CD4-positive, alpha-beta T cell treated with Interleukin-17A for 4 hours (primary cell): ENCODE data around the gene CIDEB.
"Not testable (repeated sequence)": the region's sequence is repeated elsewhere in the genome, so short reads cannot be mapped to it uniquely, and the experiment has no call there.

ENCODE experiments used
- DNase-seq: peaks from one replicate; pipeline ENCODE4 v3.0.0-alpha.2; 2020; ENCODE audit warnings: mixed read lengths

The CIDEB gene

GRCh38 chr14:24307575-24308341, at the start of gene CIDEB:
CIDEB (minus strand) TSS chr14:24307977; CDS start chr14:24307858, 119 bp downstream.
- peak; percentile 69 for DNase-seq

- DNase-seq = no peak
These were observed 48.4 kb upstream of the CIDEB start for GRCh38 chr14:24356208-24356607.

DNA sequence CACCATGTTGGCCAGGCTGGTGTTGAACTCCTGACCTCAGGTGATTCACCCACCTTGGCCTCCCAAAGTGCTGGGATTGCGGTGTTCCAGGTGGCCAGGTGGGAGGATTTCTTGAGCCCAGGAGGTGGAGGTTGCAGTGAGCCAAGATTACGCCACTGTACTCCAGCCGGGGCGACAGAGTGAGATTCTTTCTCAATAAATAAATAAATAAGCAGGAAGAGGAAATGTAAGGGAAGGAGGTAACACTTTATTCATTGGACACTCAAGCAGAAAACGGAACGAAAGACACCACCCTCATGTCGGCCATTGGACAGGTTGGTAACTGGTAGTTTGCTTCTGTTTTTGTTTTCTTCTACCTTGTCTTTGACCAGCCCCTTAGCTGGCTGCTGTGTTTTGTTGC, 47.2 kb upstream of the CIDEB start:
- DNase-seq = no peak

GRCh38 chr14:24354482-24354825, 46.7 kb upstream of the CIDEB start:
- DNase-seq = not testable (repeated sequence)

- DNase-seq = no peak
These were observed 46.0 kb upstream of the CIDEB start for GRCh38 chr14:24353559-24354481.

DNA sequence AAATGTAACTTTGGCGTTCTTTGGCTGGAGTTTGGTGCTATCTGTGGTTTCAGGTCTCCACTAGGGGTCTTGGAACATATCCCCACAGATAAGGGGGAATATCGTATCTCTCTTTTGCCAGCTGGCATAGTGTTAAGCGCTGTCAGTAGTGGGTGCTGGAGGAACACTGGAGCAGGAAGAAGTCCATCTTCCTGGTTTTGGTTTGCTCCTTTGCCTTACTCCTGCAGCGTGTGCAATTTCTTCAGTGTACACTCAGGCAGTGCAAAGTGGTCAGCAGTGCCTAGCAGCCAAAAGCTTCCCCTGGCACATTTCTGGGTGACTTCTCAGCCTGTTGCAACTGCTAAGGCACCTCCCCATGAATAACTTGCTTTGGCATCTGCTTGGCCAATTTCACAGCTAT, 43.7 kb upstream of the CIDEB start:
- no peak for DNase-seq

DNA sequence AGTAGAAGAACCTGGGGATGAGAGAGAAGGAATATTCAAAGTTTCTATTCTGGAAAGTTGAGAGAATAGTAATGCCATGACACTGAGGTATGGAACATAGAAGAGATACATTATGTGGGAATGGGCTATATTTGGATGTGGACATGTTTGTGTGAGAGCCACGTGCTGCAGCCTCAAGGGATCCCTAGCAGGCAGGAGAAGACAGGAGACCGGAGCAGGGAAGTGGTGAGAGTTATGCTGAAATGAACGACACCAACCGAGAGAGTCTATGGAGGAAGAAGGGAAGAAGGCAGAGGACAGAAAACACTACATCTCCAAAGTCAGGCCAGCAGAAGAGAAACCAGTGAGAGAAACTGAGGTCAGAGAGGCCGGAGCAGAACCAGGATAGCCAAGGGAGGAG, 42.0 kb upstream of the CIDEB start:
- DNase-seq = no peak

GRCh38 chr14:24348186-24348585, 40.4 kb upstream of the CIDEB start:
- no peak for DNase-seq

GRCh38 chr14:24347134-24347533, 39.4 kb upstream of the CIDEB start:
- no peak for DNase-seq

- no peak for DNase-seq
These were observed 36.3 kb upstream of the CIDEB start for GRCh38 chr14:24343795-24344660.

- DNase-seq = no peak
These were observed 35.1 kb upstream of the CIDEB start for GRCh38 chr14:24342889-24343288.

GRCh38 chr14:24340606-24341005, 32.8 kb upstream of the CIDEB start:
- no peak for DNase-seq

DNA sequence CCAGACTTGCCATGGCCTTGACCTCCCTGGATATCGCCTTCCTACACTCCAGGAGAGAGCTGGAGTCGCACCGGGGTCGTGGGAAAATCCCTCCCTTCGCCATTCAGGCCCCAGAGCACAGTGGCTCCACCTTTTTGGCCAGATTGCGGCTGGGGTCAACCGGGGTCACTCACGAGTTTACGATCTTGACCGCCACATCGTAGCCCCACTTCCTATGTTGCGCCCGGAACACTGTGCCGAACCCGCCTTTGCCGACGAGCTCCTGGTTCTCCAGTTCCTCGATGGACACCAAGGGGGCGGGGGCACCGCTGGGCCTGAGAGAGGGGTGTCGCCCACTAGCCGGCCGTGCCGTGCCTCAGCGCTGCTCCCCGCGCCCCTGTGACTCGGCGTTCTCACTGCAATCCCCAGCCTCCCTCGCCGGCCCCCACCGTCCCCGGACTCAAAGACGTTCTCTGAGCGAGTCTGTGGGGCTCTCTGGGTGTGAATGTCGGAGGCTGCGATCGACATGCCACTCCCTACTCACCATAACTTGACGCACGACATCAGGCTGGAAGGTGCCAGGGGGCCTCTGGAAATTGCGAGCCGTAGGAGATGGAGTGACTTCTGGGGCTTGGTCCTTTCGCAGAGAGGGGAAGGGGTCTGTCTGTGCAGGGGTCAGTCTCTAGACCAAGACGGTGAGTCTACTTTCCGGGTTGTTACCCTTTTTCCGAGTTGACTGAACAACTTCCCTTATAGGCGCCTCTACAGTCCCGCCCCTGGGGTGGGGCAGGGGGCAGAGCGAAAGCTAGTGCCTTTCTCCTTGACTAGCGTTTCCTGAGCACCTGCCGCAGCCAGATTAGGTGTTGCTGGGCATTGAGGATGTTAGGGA, 31.7 kb upstream of the CIDEB start, which contains the start of gene RIPK3:
Gene RIPK3, minus strand, starts transcription at position 708 of the 868 bp plus-strand sequence. Its CDS starts 165 bp downstream, at position 543.
- peak; percentile 85 for DNase-seq

DNA sequence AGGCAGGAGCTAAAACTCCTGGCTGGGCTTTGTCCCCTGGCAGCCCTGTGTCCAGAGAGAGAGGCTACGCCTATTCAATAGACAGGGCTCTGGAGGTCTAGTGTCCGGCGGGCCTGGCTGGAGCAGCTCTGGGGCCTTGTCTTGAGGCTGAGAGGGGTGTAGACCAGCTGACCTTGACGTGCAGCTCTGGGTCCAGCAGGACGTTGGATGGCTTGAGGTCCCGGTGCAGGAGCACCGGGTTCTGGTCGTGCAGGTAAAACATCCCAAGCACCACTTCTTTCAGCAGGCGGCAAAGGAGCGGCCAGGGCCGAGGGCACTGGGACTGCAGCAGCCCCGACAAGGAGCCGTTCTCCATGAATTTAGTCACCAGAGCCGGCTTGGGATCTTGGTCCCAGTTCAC, 31.1 kb upstream of the CIDEB start:
- no peak for DNase-seq

GRCh38 chr14:24337824-24338175, 30.0 kb upstream of the CIDEB start:
- DNase-seq = no peak

DNA sequence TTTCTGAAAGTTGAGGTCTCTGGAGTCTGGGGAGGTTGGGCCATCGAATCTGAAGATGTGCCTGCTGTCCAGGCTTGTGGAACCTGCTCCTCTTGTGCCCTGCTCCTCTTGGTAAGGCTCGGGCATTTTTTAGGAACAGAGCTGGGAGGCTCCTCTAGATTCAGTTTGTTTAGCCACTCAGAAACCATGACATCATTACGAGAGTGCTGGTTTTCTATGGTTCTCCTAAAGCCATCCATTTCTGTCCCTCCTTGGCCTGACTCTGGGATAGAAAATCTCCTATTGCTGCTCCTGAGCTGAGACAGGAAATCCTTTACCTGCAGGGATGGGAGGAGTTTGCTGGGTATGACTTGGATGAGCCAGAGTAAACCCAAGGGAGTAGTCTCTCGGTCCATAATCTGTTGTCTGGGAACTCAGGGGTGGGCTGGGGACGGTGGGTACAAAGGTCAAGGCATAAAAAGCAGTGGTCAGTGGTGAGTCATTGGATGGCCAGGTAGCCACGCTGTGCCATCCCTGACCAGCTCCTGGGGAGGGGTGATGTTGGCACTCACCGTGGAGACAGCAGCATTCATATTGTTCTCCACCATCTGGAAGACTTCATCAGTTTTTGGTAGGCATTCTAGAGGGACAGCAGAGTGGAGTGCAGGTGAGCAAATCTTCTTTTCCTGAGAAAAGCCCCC, 29.5 kb upstream of the CIDEB start:
- DNase-seq = no peak

DNA sequence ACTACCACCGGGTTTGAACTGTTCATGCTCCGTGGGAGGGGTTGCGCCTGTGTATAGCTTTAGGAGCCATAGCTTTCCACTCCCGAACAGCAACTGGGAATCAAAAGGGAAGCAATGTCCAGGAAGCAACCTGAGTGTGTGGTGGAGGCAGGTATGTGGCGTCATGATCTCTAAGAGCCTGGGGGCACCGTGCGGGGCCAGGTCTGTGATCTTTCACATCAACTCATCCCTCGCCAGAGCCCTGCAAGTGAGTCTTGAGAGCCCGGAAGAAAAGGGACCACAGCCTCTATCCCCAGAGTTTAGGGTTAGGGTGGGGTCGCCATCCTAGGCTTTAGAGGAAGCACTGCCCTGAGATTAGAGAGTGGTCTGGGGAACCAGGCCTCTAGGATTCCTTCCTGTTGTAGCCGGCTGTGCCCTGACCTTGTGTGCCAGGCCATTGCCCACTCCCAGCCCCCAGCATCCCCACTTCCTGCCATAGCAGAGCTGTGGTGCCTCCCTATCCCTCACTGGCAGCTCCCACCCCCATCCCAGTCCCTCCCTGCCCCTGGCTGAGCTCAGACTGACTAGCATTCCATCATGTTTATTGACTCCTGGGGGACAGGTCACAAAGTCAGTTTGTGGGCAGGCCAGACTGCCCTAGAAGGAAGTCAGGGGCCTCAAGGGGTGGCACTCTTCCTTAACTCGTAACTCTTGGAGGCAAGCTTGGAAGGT, 27.8 kb upstream of the CIDEB start:
- DNase-seq = no peak

- DNase-seq = peak; percentile 38
These were observed 26.9 kb upstream of the CIDEB start, which contains the start of gene ADCY4 for GRCh38 chr14:24334431-24335291. ADCY4 (minus strand) TSS chr14:24335071; CDS start chr14:24334652, 419 bp downstream.

DNA sequence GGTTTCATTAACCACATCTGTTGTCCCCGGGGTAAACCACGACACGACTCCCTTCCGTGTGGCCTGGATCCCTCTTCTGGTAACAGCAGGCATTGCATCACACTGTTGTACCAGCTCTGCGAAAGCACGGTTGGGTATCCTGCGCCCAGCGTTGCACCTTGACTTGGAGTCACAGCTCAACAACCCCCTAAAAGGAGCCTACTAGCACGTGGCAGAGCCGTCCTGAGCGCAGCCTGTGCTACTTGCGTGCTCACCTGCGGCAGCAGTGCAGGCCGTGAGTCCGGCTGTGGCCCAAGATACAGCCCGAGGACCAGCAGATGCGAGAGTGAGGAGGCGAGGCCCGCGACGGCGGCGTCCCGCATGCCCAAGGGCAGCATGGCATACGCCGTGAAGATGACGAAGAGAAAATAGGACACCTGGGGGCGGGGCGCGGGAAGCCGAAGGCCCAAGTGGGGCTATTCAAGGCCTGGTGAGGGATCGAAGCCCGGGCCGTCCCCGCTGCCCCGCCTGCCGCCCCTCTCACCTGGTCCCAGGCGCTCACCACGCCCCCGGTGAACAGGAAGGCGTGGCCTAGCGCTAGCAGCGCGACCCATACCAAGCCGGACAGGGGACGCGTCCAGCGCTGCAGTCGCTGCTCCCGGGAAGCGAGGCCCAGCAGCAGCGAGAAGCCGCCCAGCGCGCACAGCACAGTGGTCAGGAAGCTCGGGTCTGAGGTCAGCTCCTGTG, 24.7 kb upstream of the CIDEB start:
- peak; percentile 87 for DNase-seq
